Activated CD4-positive, alpha-beta memory T cell treated with anti-CD3 and anti-CD28 coated beads, Interleukin-2, amount 10 ng/mL, durations not matched to agents 7 days and 5 days (primary cell): ENCODE data around the gene ATP8B1. TPM values are rescaled to one million over a fixed set of nuclear protein-coding genes. Genes with fewer than 3 reads are reported as not detected.

Source experiments
- CTCF ChIA-PET: fragments of 350-600 bp; sonication (Branson Sonifier 250); formaldehyde crosslinking; loops from one replicate; lab custom pipeline; 2021; ENCODE audit warnings: antibody characterized with exemption, inconsistent platforms; lab: Charles Lee
- POLR2A ChIA-PET: fragments of 350-600 bp; sonication (Branson Sonifier 250); formaldehyde crosslinking; loops from one replicate; lab custom pipeline; 2021; ENCODE audit warnings: antibody characterized with exemption; lab: Charles Lee
- DNase-seq: peaks from one replicate; pipeline ENCODE4 v3.0.0-alpha.2; 2020
- H3K27ac Mint-ChIP-seq: one replicate; pipeline ENCODE4 v1.8.0; 2021; ENCODE audit warnings: mild to moderate bottlenecking, mixed read lengths
- H3K27me3 Mint-ChIP-seq: one replicate; pipeline ENCODE4 v1.8.0; 2021; ENCODE audit warnings: mixed read lengths
- H3K36me3 Mint-ChIP-seq: one replicate; pipeline ENCODE4 v1.8.0; 2021; ENCODE audit warnings: low read depth, mixed read lengths
- H3K4me1 Mint-ChIP-seq: one replicate; pipeline ENCODE4 v1.8.0; 2021; ENCODE audit warnings: mixed read lengths
- H3K4me3 Mint-ChIP-seq: one replicate; pipeline ENCODE4 v1.8.0; 2021; ENCODE audit warnings: mild to moderate bottlenecking, mixed read lengths
- H3K9me3 Mint-ChIP-seq: one replicate; pipeline ENCODE4 v1.8.0; 2021; ENCODE audit warnings: mixed read lengths
- total RNA-seq, 2 experiments: library from RNA; stranded (reverse); gene quantifications; one replicate each; pipeline ENCODE4 v1.2.3, GENCODE V29; 2021

Gene ATP8B1
- total RNA-seq, 2 experiments from 2014 or later: not detected

- ChIA-PET CTCF (no interaction called here), POLR2A (interaction anchor here (0.7 kb wide), 1 partner anchor 18 kb away, joined by 3 read pairs; the partner anchor contains the start of gene NARS1)
- Mint-ChIP-seq H3K36me3 (peaks cover 78% of the 10 kb centered on the region), H3K4me1 (no peaks in the 10 kb centered on the region), H3K4me3 (no peak overlapping the region), H3K27ac (no peak overlapping the region), H3K9me3 (no peaks in the 10 kb centered on the region), H3K27me3 (no peaks in the 10 kb centered on the region)
- no peak for DNase-seq
These were observed 199.2 kb downstream of the ATP8B1 start for GRCh38 chr18:57603871-57604270.

Other genes with a start within 250 kb of the ATP8B1 start
- 10 to 100 TPM; 14.4 to 18.1 TPM for gene FECH, start 216.6 kb downstream of the ATP8B1 start, total RNA-seq
- 10 to 100 TPM; 92.4 to 98.3 TPM for gene NARS1, start 181.5 kb downstream of the ATP8B1 start, total RNA-seq
- 1 to 10 TPM; 4.6 to 5.8 TPM for gene NEDD4L, start 240.9 kb upstream of the ATP8B1 start, total RNA-seq